Measurements from ENCODE around the gene BMAL1.

Gene BMAL1

DNA sequence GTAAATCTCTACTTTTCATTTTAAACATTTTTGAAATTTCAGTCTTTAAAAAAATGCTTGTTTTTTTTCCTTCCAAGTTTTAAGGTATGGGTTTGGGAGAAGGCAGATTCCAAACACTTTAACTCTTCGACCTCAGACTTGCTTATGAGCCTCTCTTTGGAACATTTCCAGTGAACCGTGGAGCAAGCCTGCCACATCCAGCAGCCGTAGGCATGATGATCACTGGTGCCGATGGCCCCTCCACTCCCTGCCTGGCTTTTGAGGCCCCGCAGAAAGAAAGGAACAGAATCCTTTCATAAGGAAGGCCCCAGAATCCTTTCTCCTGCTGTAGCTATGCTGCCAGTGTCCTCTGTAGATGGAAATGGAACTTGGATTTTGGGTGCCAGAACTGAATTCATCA is 50.7 kb downstream of the BMAL1 start:
- Histone ChIP-seq H3K27me3 (ENCODE audit: control insufficient read depth, insufficient read depth, low read length) (no peaks in the 10 kb centered on the region), H3K9ac (ENCODE audit: low read length) (no peak overlapping the region), H3K36me3 (ENCODE audit: control insufficient read depth, insufficient read depth, low read length) (no peaks in the 10 kb centered on the region), H3K9me3 (ENCODE audit: control insufficient read depth, low read length) (no peaks in the 10 kb centered on the region), H3K4me3 (ENCODE audit: low read length) (no peak overlapping the region), H3K4me1 (ENCODE audit: control insufficient read depth, insufficient read depth, low read length) (peaks cover 33% of the 10 kb centered on the region)

DNA sequence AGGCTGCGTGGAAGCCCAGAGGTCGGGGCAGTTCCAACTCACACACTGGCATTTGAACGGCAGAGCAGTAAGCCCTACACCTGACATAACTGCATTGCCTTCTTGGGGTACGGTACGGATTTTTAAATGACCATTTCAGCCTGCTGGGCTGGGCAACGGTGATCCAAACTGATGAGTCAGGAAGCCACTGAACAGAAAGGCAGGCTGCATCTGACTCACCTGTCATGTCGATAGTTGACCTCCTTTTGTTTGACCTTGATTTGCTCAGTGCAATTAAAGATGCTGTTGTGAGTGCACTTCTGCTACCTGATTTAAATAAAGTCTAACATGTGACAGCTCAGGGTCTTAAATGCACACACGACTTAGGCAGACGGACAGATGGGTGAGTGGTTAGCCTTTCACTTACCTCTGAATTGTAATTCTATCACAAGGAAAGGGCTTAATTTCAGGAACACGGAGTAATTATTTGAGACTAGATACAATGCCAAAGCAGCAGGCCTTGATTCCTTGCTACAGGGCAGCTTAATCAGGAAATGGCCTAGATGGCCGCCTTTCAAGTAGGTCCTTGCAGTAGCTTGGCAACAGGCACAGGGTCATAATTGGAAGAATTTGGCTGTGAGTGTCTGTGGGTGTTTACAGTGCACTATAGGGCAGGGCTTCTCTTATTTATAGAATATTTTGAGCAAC is 52.2 kb downstream of the BMAL1 start:
- Histone ChIP-seq H3K9ac (ENCODE audit: low read length) (no peak overlapping the region), H3K4me3 (ENCODE audit: low read length) (no peak overlapping the region), H3K9me3 (ENCODE audit: control insufficient read depth, low read length) (no peaks in the 10 kb centered on the region), H3K36me3 (ENCODE audit: control insufficient read depth, insufficient read depth, low read length) (no peaks in the 10 kb centered on the region), H3K4me1 (ENCODE audit: control insufficient read depth, insufficient read depth, low read length) (peaks cover 45% of the 10 kb centered on the region), H3K27me3 (ENCODE audit: control insufficient read depth, insufficient read depth, low read length) (no peaks in the 10 kb centered on the region)

DNA sequence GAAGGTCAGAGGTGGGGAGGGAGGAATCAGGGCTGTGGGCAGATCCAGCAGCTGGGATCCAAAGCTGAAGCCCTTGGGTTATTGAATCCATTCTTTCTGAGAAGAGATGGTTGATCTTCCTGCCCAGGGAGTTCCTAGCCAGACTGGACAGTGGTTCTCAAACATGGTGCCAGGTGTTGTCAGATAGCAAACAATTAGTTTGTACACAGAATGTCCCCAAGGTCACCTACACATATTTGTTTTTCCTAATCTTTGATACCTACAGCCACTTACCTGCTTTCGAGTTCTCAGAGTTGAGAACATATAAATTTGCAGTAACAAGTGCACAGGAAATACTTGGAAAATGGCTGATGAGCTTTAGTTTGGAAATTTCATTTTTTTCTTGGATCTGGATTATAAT is 54.5 kb downstream of the BMAL1 start:
- no peak overlapping the region for H3K4me3 ChIP-seq (ENCODE audit: low read length)
- H3K36me3 ChIP-seq (ENCODE audit: control insufficient read depth, insufficient read depth, low read length): no peaks in the 10 kb centered on the region
- H3K27me3 ChIP-seq (ENCODE audit: control insufficient read depth, insufficient read depth, low read length): no peaks in the 10 kb centered on the region
- H3K9me3 ChIP-seq (ENCODE audit: control insufficient read depth, low read length): no peaks in the 10 kb centered on the region
- no peak overlapping the region for H3K9ac ChIP-seq (ENCODE audit: low read length)
- H3K4me1 ChIP-seq (ENCODE audit: control insufficient read depth, insufficient read depth, low read length): peaks cover 56% of the 10 kb centered on the region

DNA sequence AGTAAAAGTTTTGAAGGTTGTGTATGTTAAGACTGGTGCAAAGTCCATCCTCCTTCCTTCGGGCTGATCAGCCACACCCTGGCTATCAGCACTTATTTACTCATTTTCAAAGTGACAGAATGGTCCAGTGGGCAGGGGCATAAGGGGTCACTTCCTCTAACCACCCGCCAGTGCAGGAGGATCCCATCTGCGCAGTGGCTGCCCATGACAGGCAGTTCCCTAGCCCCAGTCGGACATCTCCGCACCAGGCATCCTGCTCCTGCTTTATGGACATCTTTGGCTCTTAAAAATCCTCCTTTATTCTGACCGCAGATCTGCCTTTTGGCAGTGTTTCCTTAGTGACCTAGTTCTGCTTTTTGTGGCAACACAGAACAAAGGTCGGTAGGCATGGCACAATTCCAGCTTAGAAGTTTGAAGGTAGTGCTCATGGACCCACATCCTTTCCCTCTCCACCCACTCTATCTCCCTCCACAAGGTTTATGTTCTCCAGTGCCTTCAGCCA is 55.9 kb downstream of the BMAL1 start:
- no peaks in the 10 kb centered on the region for H3K27me3 ChIP-seq (ENCODE audit: control insufficient read depth, insufficient read depth, low read length)
- H3K9me3 ChIP-seq (ENCODE audit: control insufficient read depth, low read length): no peaks in the 10 kb centered on the region
- H3K9ac ChIP-seq (ENCODE audit: low read length): no peak overlapping the region
- H3K4me1 ChIP-seq (ENCODE audit: control insufficient read depth, insufficient read depth, low read length): peaks cover 65% of the 10 kb centered on the region
- no peak overlapping the region for H3K4me3 ChIP-seq (ENCODE audit: low read length)
- no peaks in the 10 kb centered on the region for H3K36me3 ChIP-seq (ENCODE audit: control insufficient read depth, insufficient read depth, low read length)

DNA sequence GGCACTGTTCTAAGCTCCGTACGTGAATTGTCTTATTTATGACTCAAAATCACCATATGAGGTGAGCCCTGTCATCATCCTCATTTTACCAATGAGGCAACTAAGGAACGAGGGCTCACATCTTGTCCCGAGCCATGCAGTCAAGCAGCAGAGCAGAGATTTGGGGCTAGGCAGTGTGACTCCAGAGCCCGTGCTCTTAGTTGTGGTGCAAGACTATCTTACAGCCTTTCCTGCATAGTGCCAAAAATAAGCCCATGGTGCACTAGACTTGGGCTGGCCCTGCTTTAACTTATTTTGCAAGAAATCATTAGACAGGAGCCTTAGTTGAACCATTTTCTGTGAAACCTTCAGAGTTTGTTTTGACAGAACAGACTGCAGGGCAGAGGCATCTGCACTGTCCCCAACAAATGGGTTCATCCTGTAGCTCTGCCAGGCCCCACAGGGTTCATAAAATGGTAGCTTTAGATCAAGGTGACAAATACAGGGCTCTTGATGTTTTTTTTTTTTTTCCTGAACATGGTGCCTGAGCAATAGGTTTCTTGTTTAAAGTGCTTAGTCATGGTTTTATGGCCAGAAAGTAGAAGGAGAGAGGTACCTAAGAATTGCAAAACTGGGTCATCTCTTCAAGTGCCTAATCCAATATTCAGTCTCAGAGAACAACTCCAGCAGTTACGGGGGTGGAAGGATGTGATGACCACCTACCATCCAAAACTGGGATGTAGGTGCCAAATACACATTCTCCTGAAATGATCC is 56.6 kb downstream of the BMAL1 start:
- peaks cover 70% of the 10 kb centered on the region for H3K4me1 ChIP-seq (ENCODE audit: control insufficient read depth, insufficient read depth, low read length)
- H3K9me3 ChIP-seq (ENCODE audit: control insufficient read depth, low read length): no peaks in the 10 kb centered on the region
- no peaks in the 10 kb centered on the region for H3K36me3 ChIP-seq (ENCODE audit: control insufficient read depth, insufficient read depth, low read length)
- no peak overlapping the region for H3K4me3 ChIP-seq (ENCODE audit: low read length)
- no peaks in the 10 kb centered on the region for H3K27me3 ChIP-seq (ENCODE audit: control insufficient read depth, insufficient read depth, low read length)
- H3K9ac ChIP-seq (ENCODE audit: low read length): no peak overlapping the region

DNA sequence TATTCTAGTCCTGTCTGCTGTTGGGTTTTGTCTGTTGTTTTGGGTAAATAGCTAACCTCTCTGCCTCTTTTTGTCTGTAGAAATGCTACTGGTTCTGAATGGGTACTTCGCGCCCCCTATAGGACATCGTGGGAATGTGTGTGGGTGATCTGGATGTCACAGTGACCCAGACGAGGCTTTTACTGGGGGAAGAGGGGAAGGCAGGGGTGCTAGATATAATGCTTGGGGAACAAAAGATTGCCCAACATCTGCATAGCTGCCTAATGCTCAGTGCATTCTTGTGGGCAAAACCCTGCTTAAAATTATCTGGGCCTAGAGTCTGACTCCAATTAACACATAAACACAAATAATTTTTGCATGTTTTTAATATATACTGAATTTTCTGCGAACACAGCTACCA is 57.7 kb downstream of the BMAL1 start:
- Histone ChIP-seq H3K36me3 (ENCODE audit: control insufficient read depth, insufficient read depth, low read length) (no peaks in the 10 kb centered on the region), H3K4me3 (ENCODE audit: low read length) (no peak overlapping the region), H3K27me3 (ENCODE audit: control insufficient read depth, insufficient read depth, low read length) (no peaks in the 10 kb centered on the region), H3K4me1 (ENCODE audit: control insufficient read depth, insufficient read depth, low read length) (peaks cover 67% of the 10 kb centered on the region), H3K9me3 (ENCODE audit: control insufficient read depth, low read length) (no peaks in the 10 kb centered on the region), H3K9ac (ENCODE audit: low read length) (no peak overlapping the region)

DNA sequence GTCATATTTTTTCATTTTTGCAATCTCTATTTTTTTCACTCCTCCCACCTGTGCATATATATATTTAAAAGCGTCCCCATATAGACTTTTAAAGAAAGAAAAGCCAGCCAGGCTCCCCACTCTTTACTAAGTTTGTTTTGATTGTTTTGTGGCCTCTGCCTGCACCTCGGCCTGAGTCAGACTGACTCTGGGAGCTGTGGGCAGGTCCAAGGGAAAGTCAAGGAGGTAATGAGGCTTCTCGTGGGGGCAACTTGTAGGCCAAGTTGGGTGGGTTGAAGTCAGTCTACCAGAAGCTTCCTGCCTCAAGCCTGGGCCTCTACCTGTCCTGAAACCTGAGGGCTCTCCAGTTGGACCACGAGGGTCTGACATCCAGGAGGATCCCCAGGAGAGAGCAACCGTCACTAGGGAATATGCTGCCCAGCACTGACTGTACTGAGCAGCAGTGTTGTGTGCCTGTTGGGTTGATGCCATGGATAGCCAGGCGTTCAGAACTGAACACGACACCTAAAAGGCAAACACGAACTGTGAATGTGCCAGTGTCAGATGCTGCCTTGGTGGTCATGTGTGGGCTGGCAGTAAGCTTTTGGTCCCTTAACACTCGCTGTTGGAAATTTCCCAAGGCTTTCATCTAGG is 58.8 kb downstream of the BMAL1 start:
- no peaks in the 10 kb centered on the region for H3K9me3 ChIP-seq (ENCODE audit: control insufficient read depth, low read length)
- H3K36me3 ChIP-seq (ENCODE audit: control insufficient read depth, insufficient read depth, low read length): no peaks in the 10 kb centered on the region
- H3K4me1 ChIP-seq (ENCODE audit: control insufficient read depth, insufficient read depth, low read length): peaks cover 66% of the 10 kb centered on the region
- H3K9ac ChIP-seq (ENCODE audit: low read length): no peak overlapping the region
- no peak overlapping the region for H3K4me3 ChIP-seq (ENCODE audit: low read length)
- no peaks in the 10 kb centered on the region for H3K27me3 ChIP-seq (ENCODE audit: control insufficient read depth, insufficient read depth, low read length)

DNA sequence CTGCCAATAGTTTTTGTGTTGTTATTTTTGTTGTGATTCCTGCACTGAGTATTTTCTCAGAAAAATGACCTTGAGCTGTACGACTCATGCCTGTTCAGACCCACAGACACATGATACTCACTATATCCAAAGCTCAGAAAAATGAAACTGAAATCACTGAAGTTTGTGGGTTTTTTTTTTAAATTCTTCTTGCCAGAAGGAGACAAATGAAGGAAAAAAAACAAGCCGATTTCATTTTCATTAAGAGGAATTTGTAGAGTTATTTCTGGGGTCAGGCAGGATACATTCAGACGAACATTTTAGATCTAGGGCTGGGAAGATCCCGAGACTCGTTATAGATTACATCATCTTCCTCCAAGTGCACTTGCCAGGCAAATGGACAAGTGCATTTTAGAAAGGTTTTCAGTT is 60.4 kb downstream of the BMAL1 start:
- H3K9me3 ChIP-seq (ENCODE audit: control insufficient read depth, low read length): no peaks in the 10 kb centered on the region
- H3K27me3 ChIP-seq (ENCODE audit: control insufficient read depth, insufficient read depth, low read length): no peaks in the 10 kb centered on the region
- H3K36me3 ChIP-seq (ENCODE audit: control insufficient read depth, insufficient read depth, low read length): no peaks in the 10 kb centered on the region
- no peak overlapping the region for H3K9ac ChIP-seq (ENCODE audit: low read length)
- H3K4me3 ChIP-seq (ENCODE audit: low read length): no peak overlapping the region
- H3K4me1 ChIP-seq (ENCODE audit: control insufficient read depth, insufficient read depth, low read length): peaks cover 49% of the 10 kb centered on the region

DNA sequence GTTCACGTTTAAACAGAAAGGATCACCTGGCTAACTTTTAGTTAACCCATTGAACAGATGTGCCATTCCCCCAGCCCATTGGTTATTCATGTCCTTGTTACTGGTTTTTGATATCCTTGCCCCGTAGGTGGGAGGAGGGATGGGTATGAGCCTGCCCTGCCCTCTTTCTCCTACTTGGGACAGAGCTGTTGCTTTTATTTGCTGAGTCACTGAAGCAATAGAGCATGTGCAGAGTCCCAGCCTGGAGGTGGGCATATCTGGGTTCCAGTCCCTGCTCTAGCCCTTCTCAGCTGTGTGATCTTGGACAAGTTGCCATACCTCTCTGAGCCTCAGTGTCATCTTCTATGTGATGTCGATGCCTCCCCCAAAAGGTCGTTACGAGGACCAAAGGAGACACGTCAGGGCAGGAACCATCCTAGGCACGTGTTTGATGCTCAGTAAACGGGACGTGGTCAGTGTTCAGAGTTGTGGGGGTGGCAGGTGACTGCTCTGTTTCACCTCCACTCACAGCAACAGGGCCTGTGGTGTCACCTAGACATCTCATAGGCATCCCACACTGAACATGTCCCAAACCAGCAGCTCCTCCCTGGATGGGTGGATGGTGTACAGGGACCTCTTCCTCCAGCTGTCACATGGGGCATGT is 61.0 kb downstream of the BMAL1 start:
- no peak overlapping the region for H3K4me3 ChIP-seq (ENCODE audit: low read length)

DNA sequence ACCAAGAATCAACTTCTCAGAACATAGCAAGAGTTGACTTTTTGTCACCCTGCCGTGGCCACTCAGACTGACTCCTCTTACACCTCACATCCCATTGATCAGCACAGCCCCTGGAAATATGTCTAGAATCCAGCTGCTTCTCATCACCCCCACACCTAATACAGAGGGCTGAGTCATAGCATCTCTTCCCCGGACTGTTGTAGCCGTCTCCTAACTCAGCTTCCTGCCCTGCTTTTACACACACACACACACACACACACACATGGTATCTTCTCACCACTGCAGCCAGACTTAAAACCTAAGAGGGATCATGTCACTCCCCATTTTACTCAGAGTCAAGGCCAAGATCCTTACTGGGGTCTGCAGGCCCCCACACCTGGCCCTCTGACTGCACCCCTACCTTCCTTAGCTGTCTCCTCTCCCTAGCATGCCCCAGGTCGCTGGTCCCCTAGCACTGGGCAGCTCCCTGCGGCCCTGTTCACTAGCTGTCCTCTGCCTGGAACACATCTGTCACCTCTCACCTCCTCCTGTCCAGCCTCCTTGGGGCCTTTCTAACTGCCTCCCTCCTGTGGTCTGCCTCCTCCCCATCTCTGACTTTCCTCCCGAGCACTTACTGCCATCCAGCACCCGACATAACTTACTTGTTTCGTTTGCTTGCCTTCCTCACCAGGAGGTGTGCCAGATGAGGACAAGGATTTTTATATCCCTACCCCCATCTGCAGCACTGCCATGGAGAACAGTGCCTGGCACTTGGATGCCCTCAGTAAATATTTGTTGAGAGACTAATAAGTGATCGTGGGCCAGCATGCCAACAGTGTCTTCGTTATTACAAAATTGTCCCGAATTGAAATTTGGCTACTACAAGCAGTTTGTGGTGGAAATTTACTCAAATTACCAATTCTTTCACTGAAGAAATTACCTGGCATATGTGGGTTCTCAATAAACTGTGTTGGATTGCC is 61.9 kb downstream of the BMAL1 start:
- Histone ChIP-seq H3K4me3 (ENCODE audit: low read length) (no peak overlapping the region), H3K36me3 (ENCODE audit: control insufficient read depth, insufficient read depth, low read length) (no peaks in the 10 kb centered on the region), H3K4me1 (ENCODE audit: control insufficient read depth, insufficient read depth, low read length) (peaks cover 37% of the 10 kb centered on the region), H3K9me3 (ENCODE audit: control insufficient read depth, low read length) (no peaks in the 10 kb centered on the region), H3K9ac (ENCODE audit: low read length) (no peak overlapping the region), H3K27me3 (ENCODE audit: control insufficient read depth, insufficient read depth, low read length) (no peaks in the 10 kb centered on the region)

More for the DNA sequence above, 61.0 kb downstream of the BMAL1 start:
- Histone ChIP-seq H3K27me3 (ENCODE audit: control insufficient read depth, insufficient read depth, low read length) (no peaks in the 10 kb centered on the region), H3K9ac (ENCODE audit: low read length) (no peak overlapping the region), H3K9me3 (ENCODE audit: control insufficient read depth, low read length) (no peaks in the 10 kb centered on the region), H3K36me3 (ENCODE audit: control insufficient read depth, insufficient read depth, low read length) (no peaks in the 10 kb centered on the region), H3K4me1 (ENCODE audit: control insufficient read depth, insufficient read depth, low read length) (peaks cover 47% of the 10 kb centered on the region)

DNA sequence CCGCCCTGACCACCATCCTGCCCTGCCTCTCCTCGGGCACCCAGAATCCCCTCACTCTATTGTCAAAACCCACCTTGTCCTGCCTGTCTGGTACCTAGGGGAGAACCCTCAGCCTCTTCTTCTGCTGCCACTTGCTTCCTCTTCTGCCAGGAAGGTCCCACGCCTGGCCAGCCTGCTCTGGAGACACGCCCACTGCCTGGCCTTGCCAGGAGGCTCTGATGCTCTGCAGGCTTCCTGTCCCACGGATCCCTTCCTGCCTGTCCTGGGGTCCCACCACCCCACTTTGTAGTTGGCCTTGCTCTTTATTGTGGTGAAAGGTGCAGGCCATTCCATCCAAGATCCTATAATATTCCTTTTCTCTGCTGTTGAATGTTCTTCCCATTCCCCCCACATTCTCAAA is 63.4 kb downstream of the BMAL1 start:
- Histone ChIP-seq H3K36me3 (ENCODE audit: control insufficient read depth, insufficient read depth, low read length) (no peaks in the 10 kb centered on the region), H3K4me1 (ENCODE audit: control insufficient read depth, insufficient read depth, low read length) (peaks cover 28% of the 10 kb centered on the region), H3K4me3 (ENCODE audit: low read length) (no peak overlapping the region), H3K9ac (ENCODE audit: low read length) (no peak overlapping the region), H3K9me3 (ENCODE audit: control insufficient read depth, low read length) (no peaks in the 10 kb centered on the region), H3K27me3 (ENCODE audit: control insufficient read depth, insufficient read depth, low read length) (no peaks in the 10 kb centered on the region)

Measured in mucosa of stomach (tissue), 1 donor.